A204.1 (cell line): ENCODE measurements around the gene FRMD1.

ENCODE experiments used
- FAIRE-seq: peaks from 2 replicates; lab custom pipeline; 2012; peaks lifted over from hg19 to GRCh38; lab: Jason Lieb, UNC

The FRMD1 gene

GRCh38 chr6:168025831-168026710 lies 52.9 kb downstream of the FRMD1 start:
- no peak for FAIRE-seq

- FAIRE-seq: no peak
These were observed 54.0 kb downstream of the FRMD1 start for GRCh38 chr6:168024951-168025510.

GRCh38 chr6:168022488-168023321 lies 56.3 kb downstream of the FRMD1 start:
- no peak for FAIRE-seq

- FAIRE-seq: no peak
These were observed 57.4 kb downstream of the FRMD1 start for GRCh38 chr6:168021581-168021980.

GRCh38 chr6:168020242-168020641 lies 58.8 kb downstream of the FRMD1 start:
- no peak for FAIRE-seq

- no peak for FAIRE-seq
These were observed 60.3 kb downstream of the FRMD1 start for GRCh38 chr6:168018664-168019063.

- no peak for FAIRE-seq
These were observed 61.4 kb downstream of the FRMD1 start for GRCh38 chr6:168017629-168018028.

GRCh38 chr6:168016721-168017525 lies 62.1 kb downstream of the FRMD1 start:
- FAIRE-seq: no peak

- no peak for FAIRE-seq
These were observed 62.8 kb downstream of the FRMD1 start for GRCh38 chr6:168016176-168016620.

- FAIRE-seq: no peak
These were observed 63.4 kb downstream of the FRMD1 start for GRCh38 chr6:168015482-168016175.

GRCh38 chr6:168015009-168015408 lies 64.0 kb downstream of the FRMD1 start:
- no peak for FAIRE-seq

- FAIRE-seq: no peak
These were observed 64.6 kb downstream of the FRMD1 start for GRCh38 chr6:168014428-168014827.

- FAIRE-seq: no peak
These were observed 65.6 kb downstream of the FRMD1 start for GRCh38 chr6:168013250-168013915.

- FAIRE-seq: no peak
These were observed 66.4 kb downstream of the FRMD1 start for GRCh38 chr6:168012431-168013249.

- no peak for FAIRE-seq
These were observed 67.7 kb downstream of the FRMD1 start for GRCh38 chr6:168011291-168011690.

- no peak for FAIRE-seq
These were observed 69.7 kb downstream of the FRMD1 start for GRCh38 chr6:168009331-168009730.

- FAIRE-seq: no peak
These were observed 71.2 kb downstream of the FRMD1 start for GRCh38 chr6:168007592-168008338.

GRCh38 chr6:168005796-168006195 lies 73.2 kb downstream of the FRMD1 start:
- FAIRE-seq: no peak

GRCh38 chr6:168004945-168005344 lies 74.1 kb downstream of the FRMD1 start:
- FAIRE-seq: no peak
